B cell (primary cell): Measurements from ENCODE around the gene OR5D18. TPM values are rescaled to one million over a fixed set of nuclear protein-coding genes. Genes with fewer than 3 reads are reported as not detected.

ENCODE experiments used
- ATAC-seq: fragments of 200-7000 bp; cut with Tn5 transposase; one replicate; pipeline ENCODE4 v1.10.0; 2021; ENCODE audit warnings: low read depth, mild to moderate bottlenecking, moderate number of reproducible peaks, moderate library complexity
- CTCF ChIA-PET: fragments of 350-600 bp; sonication (Branson Sonifier 250); formaldehyde crosslinking; loops from one replicate; lab custom pipeline; 2021; ENCODE audit warnings: antibody characterized with exemption, inconsistent platforms; lab: Charles Lee
- POLR2A ChIA-PET: fragments of 350-600 bp; sonication (Branson Sonifier 250); formaldehyde crosslinking; loops from one replicate; lab custom pipeline; 2021; ENCODE audit warnings: antibody characterized with exemption; lab: Charles Lee
- DNase-seq: peaks from one replicate; pipeline ENCODE4 v3.0.0; 2013
- H2AFZ ChIP-seq: 2 replicates; pipeline ENCODE4 v1.6.1; 2012; ENCODE audit warnings: mild to moderate bottlenecking, low read depth, low read length; ENCODE audit not compliant: insufficient read depth, poor library complexity, severe bottlenecking
- H3K27ac ChIP-seq, 2 donors: 1 replicate in 1 of 2; 2 replicates in 1 of 2; pipeline ENCODE4 v1.5.1; 2012 to 2013; ENCODE audit warnings: low read length in 2 of 2, mild to moderate bottlenecking in 2 of 2, moderate library complexity in 1 of 2
- H3K27me3 ChIP-seq, 4 experiments: fragments of 200-600 bp in 1 of 4; sonication (generic) in 1 of 4; replicated peaks in 1 of 4; 1 replicate in 2 of 4; 2 replicates in 2 of 4; pipeline versions ENCODE4 v1.6.1 to v1.7.0; 2013 to 2016; ENCODE audit warnings: low read length in 3 of 4, mild to moderate bottlenecking in 2 of 4, mixed read lengths in 1 of 4, moderate library complexity in 1 of 4; ENCODE audit not compliant: insufficient read depth in 4 of 4, control insufficient read depth in 3 of 4; ENCODE audit errors: control extremely low read depth in 1 of 4
- H3K36me3 ChIP-seq, 2 experiments: replicated peaks in 1 of 2; 1 replicate in 1 of 2; 2 replicates in 1 of 2; pipeline versions ENCODE4 v1.6.1 to v1.7.1; 2013; ENCODE audit warnings: low read length in 1 of 2; ENCODE audit not compliant: insufficient read depth in 2 of 2, control insufficient read depth in 1 of 2; ENCODE audit errors: control extremely low read depth in 1 of 2, extremely low read depth in 1 of 2
- H3K4me1 ChIP-seq, 2 donors: fragments of 200-600 bp in 1 of 2; sonication (generic) in 1 of 2; 1 replicate in 1 of 2; 2 replicates in 1 of 2; pipeline versions ENCODE4 v1.5.1 to v1.6.1; 2013 to 2017; ENCODE audit warnings: low read length in 2 of 2; ENCODE audit not compliant: control insufficient read depth in 2 of 2, insufficient read depth in 2 of 2
- H3K4me2 ChIP-seq: replicated peaks from 2 replicates; pipeline ENCODE3; 2012; ENCODE audit warnings: mild to moderate bottlenecking, low read depth, low read length; ENCODE audit not compliant: poor library complexity, severe bottlenecking
- H3K4me3 ChIP-seq, 5 experiments: fragments of 200-600 bp in 1 of 5; sonication (generic) in 1 of 5; 1 replicate in 3 of 5; 2 replicates in 2 of 5; pipeline versions ENCODE4 v1.5.1 to v1.7.0; 2011 to 2016; ENCODE audit warnings: low read length in 4 of 5, mild to moderate bottlenecking in 4 of 5, low read depth in 2 of 5, control low read depth in 1 of 5, moderate library complexity in 1 of 5; ENCODE audit not compliant: insufficient read depth in 1 of 5; ENCODE audit errors: control extremely low read depth in 1 of 5, extremely low read depth in 1 of 5
- H3K79me2 ChIP-seq: fragments of 200-600 bp; sonication (generic); one replicate; pipeline ENCODE4 v1.6.0; 2016; ENCODE audit warnings: low read length; ENCODE audit not compliant: control insufficient read depth, insufficient read depth
- H3K9ac ChIP-seq: fragments of 200-600 bp; sonication (generic); 2 replicates; pipeline ENCODE4 v1.6.1; 2017; ENCODE audit warnings: mild to moderate bottlenecking, low read length, moderate library complexity
- H3K9me3 ChIP-seq, 3 donors: one replicate each; pipeline versions ENCODE4 v1.6.1 to v1.7.1; 2013; ENCODE audit warnings: low read length in 2 of 3; ENCODE audit not compliant: control insufficient read depth in 2 of 3, insufficient read depth in 1 of 3; ENCODE audit errors: control extremely low read depth in 1 of 3
- H4K20me1 ChIP-seq: 2 replicates; pipeline ENCODE4 v1.6.0; 2012; ENCODE audit warnings: mild to moderate bottlenecking, low read length; ENCODE audit not compliant: insufficient read depth, control insufficient read depth, poor library complexity, severe bottlenecking
- H3K27ac Mint-ChIP-seq: one replicate; pipeline ENCODE4 v1.8.0; 2021; ENCODE audit warnings: mixed read lengths
- H3K27me3 Mint-ChIP-seq: one replicate; pipeline ENCODE4 v1.8.0; 2021; ENCODE audit warnings: mixed read lengths
- H3K4me1 Mint-ChIP-seq: one replicate; pipeline ENCODE4 v1.8.0; 2021; ENCODE audit warnings: mixed read lengths
- H3K4me3 Mint-ChIP-seq: one replicate; pipeline ENCODE4 v1.8.0; 2021; ENCODE audit warnings: mixed read lengths
- H3K9me3 Mint-ChIP-seq: one replicate; pipeline ENCODE4 v1.8.0; 2022; ENCODE audit warnings: mixed read lengths; ENCODE audit not compliant: insufficient read depth
- CTCF ChIP-seq: fragments of 200-600 bp; IDR thresholded peaks from one replicate; pipeline ENCODE4 v1.8.0; 2022; ENCODE audit warnings: antibody characterized with exemption, mild to moderate bottlenecking
- EZH2 ChIP-seq: IDR thresholded peaks from 2 replicates; pipeline ENCODE4 v1.6.1; 2012; ENCODE audit warnings: borderline replicate concordance, low read depth, mild to moderate bottlenecking, moderate library complexity, low read length; ENCODE audit not compliant: insufficient read depth, poor library complexity, severe bottlenecking
- WGBS: methylation state at CpG from one replicate; pipeline ENCODE4 v1.1.5; 2013; ENCODE audit warnings: missing lambda C conversion rate; ENCODE audit not compliant: insufficient coverage; 5-methylcytosine and 5-hydroxymethylcytosine counted together
- intact Hi-C: fragments of 100-400 bp; cut with micrococcal nuclease; formaldehyde crosslinking; loops from one replicate; pipeline ENCODE4 v1.10.0; 2022
- polyA plus RNA-seq: library from polyadenylated mRNA; depleted of rRNA; stranded (reverse); fragments of >200 nt; gene quantifications from 2 replicates; pipeline ENCODE4 v1.2.3, GENCODE V29; 2012
- total RNA-seq, 2 donors: library from RNA; stranded (reverse); fragments of 120-200 nt in 1 of 2; gene quantifications; 1 replicate in 1 of 2; 2 replicates in 1 of 2; pipeline versions ENCODE4 v1.2.3 to v1.2.4, GENCODE V29; 2013 to 2022

The OR5D18 gene
- total and polyA plus RNA-seq, 2 donors (not counting 1 experiment from before 2014, with no cell fraction given) = not detected

GRCh38 chr11:55811067-55811466, 8.4 kb upstream of the OR5D18 start, which contains the start of gene OR5L1:
Gene OR5L1, plus strand, starts transcription at chr11:55811367. Its CDS starts 100 bp downstream, at chr11:55811467.
- CTCF ChIA-PET = no interaction called here
- Histone ChIP-seq H3K36me3 (no peaks in the 10 kb centered on the region), H3K27me3 (no peaks in the 10 kb centered on the region), H2AFZ (no peak within 1 kb of the TSS), H3K4me3 (no peak within 1 kb of the TSS), H3K9ac (no peak within 1 kb of the TSS), H3K79me2 (no peaks in the 10 kb centered on the region), H3K4me2 (no peak within 1 kb of the TSS), H3K9me3 (peaks cover 0 to 3% (median 1%) of the 10 kb centered on the region in 3 donors), H3K27ac (no peak within 1 kb of the TSS), H3K4me1 (no peaks in the 10 kb centered on the region), H4K20me1 (no peaks in the 10 kb centered on the region)
- H3K9me3 Mint-ChIP-seq = peaks cover 9% of the 10 kb centered on the region
- H3K27ac Mint-ChIP-seq = no peak within 1 kb of the TSS
- no peaks in the 10 kb centered on the region for H3K27me3 Mint-ChIP-seq
- intact Hi-C loops = no loop called here
- H3K4me1 Mint-ChIP-seq = no peaks in the 10 kb centered on the region
- POLR2A ChIA-PET = no interaction called here
- TF ChIP-seq EZH2 (no peak), CTCF (no peak)
- H3K4me3 Mint-ChIP-seq = no peak within 1 kb of the TSS
- WGBS = no CpG with 5 or more reads among the region's 1 CpG
- no peak for DNase-seq
- no peak for ATAC-seq

GRCh38 chr11:55826919-55827318, 7.5 kb downstream of the OR5D18 start, which contains the start of gene OR5L2:
Gene OR5L2, plus strand, starts transcription at chr11:55827219. Its CDS starts 0 bp downstream, at chr11:55827219.
- no peak within 1 kb of the TSS for H2AFZ ChIP-seq
- H3K4me1 ChIP-seq = no peaks in the 10 kb centered on the region
- H3K9ac ChIP-seq = no peak within 1 kb of the TSS
- intact Hi-C loops = no loop called here
- H3K9me3 ChIP-seq = no peaks in the 10 kb centered on the region
- H4K20me1 ChIP-seq = no peaks in the 10 kb centered on the region
- H3K4me3 ChIP-seq = no peak within 1 kb of the TSS
- H3K4me2 ChIP-seq = no peak within 1 kb of the TSS
- no peak within 1 kb of the TSS for H3K27ac ChIP-seq
- POLR2A ChIA-PET = no interaction called here
- no peaks in the 10 kb centered on the region for H3K27me3 ChIP-seq
- no peaks in the 10 kb centered on the region for H3K79me2 ChIP-seq
- H3K27ac Mint-ChIP-seq = no peak within 1 kb of the TSS
- no peaks in the 10 kb centered on the region for H3K36me3 ChIP-seq
- no peak for ATAC-seq
- H3K27me3 Mint-ChIP-seq = no peaks in the 10 kb centered on the region
- no peaks in the 10 kb centered on the region for H3K4me1 Mint-ChIP-seq
- H3K4me3 Mint-ChIP-seq = no peak within 1 kb of the TSS
- DNase-seq = no peak
- H3K9me3 Mint-ChIP-seq = peaks cover 2% of the 10 kb centered on the region
- CTCF ChIA-PET = no interaction called here
- TF ChIP-seq EZH2 = no peak
- TF ChIP-seq CTCF = no peak
